Kidney (tissue), 14 donors: ENCODE measurements around the gene FAM53A. TPM values are rescaled to one million over a fixed set of nuclear protein-coding genes. Genes with fewer than 3 reads are reported as not detected.
A peak's percentile ranks its signal among the peaks of the same experiment; 100 is the strongest.
"Not testable (repeated sequence)": the region's sequence is repeated elsewhere in the genome, so short reads cannot be mapped to it uniquely, and the experiment has no call there.

Source experiments
- DNase-seq, 5 donors: peaks; one replicate each; pipeline ENCODE4 v3.0.0-alpha.2; 2013 to 2020
- FAIRE-seq: peaks from 2 replicates; lab custom pipeline; 2012; peaks lifted over from hg19 to GRCh38; lab: Jason Lieb, UNC
- H3K27ac ChIP-seq, 2 donors: one replicate each; pipeline ENCODE4 v1.7.0; 2013; ENCODE audit warnings: low read depth in 2 of 2, low read length in 2 of 2, inconsistent platforms in 1 of 2
- H3K27me3 ChIP-seq: one replicate; pipeline ENCODE4 v1.7.1; 2013; ENCODE audit warnings: low read length, inconsistent platforms; ENCODE audit not compliant: control insufficient read depth, insufficient read depth
- H3K36me3 ChIP-seq, 3 donors: one replicate each; pipeline versions ENCODE4 v1.7.0 to v1.7.1; 2013; ENCODE audit warnings: low read length in 3 of 3, control low read depth in 1 of 3, inconsistent platforms in 1 of 3; ENCODE audit not compliant: insufficient read depth in 3 of 3, control insufficient read depth in 2 of 3
- H3K4me1 ChIP-seq, 3 donors: one replicate each; pipeline versions ENCODE4 v1.7.0 to v1.7.1; 2013; ENCODE audit warnings: low read length in 3 of 3, inconsistent platforms in 1 of 3, low read depth in 1 of 3; ENCODE audit not compliant: control insufficient read depth in 2 of 3, insufficient read depth in 2 of 3
- H3K4me3 ChIP-seq, 3 donors: one replicate each; pipeline versions ENCODE4 v1.7.0 to v1.8.1; 2013; ENCODE audit warnings: low read length in 3 of 3, control low read depth in 1 of 3, inconsistent platforms in 1 of 3
- H3K9ac ChIP-seq, 3 donors: one replicate each; pipeline versions ENCODE4 v1.7.0 to v1.7.1; 2013; ENCODE audit warnings: low read length in 3 of 3, control low read depth in 1 of 3, inconsistent platforms in 1 of 3
- H3K9me3 ChIP-seq, 3 donors: one replicate each; pipeline versions ENCODE4 v1.7.0 to v1.7.1; 2013; ENCODE audit warnings: low read length in 3 of 3, control low read depth in 1 of 3, inconsistent platforms in 1 of 3; ENCODE audit not compliant: control insufficient read depth in 2 of 3, insufficient read depth in 1 of 3
- CTCF ChIP-seq: IDR thresholded peaks from 3 replicates; pipeline ENCODE4 v1.5.1; 2012; ENCODE audit warnings: mild to moderate bottlenecking, moderate library complexity, borderline replicate concordance; ENCODE audit not compliant: insufficient read depth; ENCODE audit errors: extremely low read depth
- intact Hi-C: fragments of 100-400 bp; cut with DNase I; formaldehyde crosslinking; loops from one replicate; pipeline ENCODE4 v1.11.1; 2022
- polyA plus RNA-seq: library from polyadenylated mRNA; stranded (reverse); fragments of 350-450 nt; fragmentation: Illumina TruSeq; extraction: RNeasy Lipid Tissue Mini Kit (QIAGEN cat#74804); gene quantifications from one replicate; pipeline ENCODE4 v1.2.3, GENCODE V29; 2014; ENCODE audit warnings: low read depth, low replicate concordance; ENCODE audit not compliant: insufficient read depth
- total RNA-seq: library from RNA; stranded (reverse); fragmentation: NEBNext Ultra II Directional; extraction: Animal tissue kit (Norgen Biotek cat#: 25700); gene quantifications from one replicate; pipeline ENCODE4 v1.2.1, GENCODE V29; 2021
- donor health status: control.
- donor health status: control.
- donor health status: control.
- donor health status: control.
- donor health status: control.
- donor health status: DM: yes; HTN: yes; CAD: no.
- donor health status: Normal renal cell carcinoma (clear cell type).

The FAM53A gene
- total and polyA plus RNA-seq, 2 donors from 2014 or later: 1.2 to 2.9 TPM

GRCh38 chr4:1643971-1644735 lies 40.0 kb downstream of the FAM53A start:
- Histone ChIP-seq H3K27ac (no peak overlapping the region), H3K27me3 (no peaks in the 10 kb centered on the region), H3K9ac (no peak overlapping the region), H3K9me3 (no peaks in the 10 kb centered on the region), H3K4me1 (peaks cover 0 to 7% (median 0%) of the 10 kb centered on the region in 3 donors), H3K36me3 (no peaks in the 10 kb centered on the region), H3K4me3 (no peak overlapping the region)
- no peak for TF ChIP-seq CTCF
- intact Hi-C loops: no loop called here
- no peak for FAIRE-seq
- no peak for DNase-seq

GRCh38 chr4:1642196-1642951 lies 41.7 kb downstream of the FAM53A start:
- DNase-seq (peak in 1 of 5 donors; percentile 70), FAIRE-seq (no peak)
- Histone ChIP-seq H3K27me3 (no peaks in the 10 kb centered on the region), H3K4me1 (peaks cover 0 to 7% (median 0%) of the 10 kb centered on the region in 3 donors), H3K36me3 (no peaks in the 10 kb centered on the region), H3K4me3 (no peak overlapping the region), H3K9me3 (no peaks in the 10 kb centered on the region), H3K9ac (no peak overlapping the region), H3K27ac (no peak overlapping the region)
- intact Hi-C loops: no loop called here
- TF ChIP-seq CTCF: no peak

GRCh38 chr4:1641671-1642070 lies 42.4 kb downstream of the FAM53A start:
- intact Hi-C loops: no loop called here
- Histone ChIP-seq H3K27me3 (no peaks in the 10 kb centered on the region), H3K9me3 (no peaks in the 10 kb centered on the region), H3K27ac (no peak overlapping the region), H3K4me1 (peaks cover 0 to 7% (median 0%) of the 10 kb centered on the region in 3 donors), H3K36me3 (no peaks in the 10 kb centered on the region), H3K9ac (no peak overlapping the region), H3K4me3 (no peak overlapping the region)
- no peak for TF ChIP-seq CTCF
- DNase-seq (no peak), FAIRE-seq (no peak)

- intact Hi-C loops, H3K27ac ChIP-seq, H3K36me3 ChIP-seq, FAIRE-seq, H3K27me3 ChIP-seq, H3K9me3 ChIP-seq, H3K4me1 ChIP-seq, DNase-seq, H3K9ac ChIP-seq, H3K4me3 ChIP-seq: not testable (repeated sequence)
Observed at GRCh38 chr4:1640716-1641503, 43.2 kb downstream of the FAM53A start.
